Measurements from ENCODE around the gene ARFRP1. TPM values are rescaled to one million over a fixed set of nuclear protein-coding genes. Genes with fewer than 3 reads are reported as not detected.
A peak's percentile ranks its signal among the peaks of the same experiment; 100 is the strongest.

The ARFRP1 gene, protein sequence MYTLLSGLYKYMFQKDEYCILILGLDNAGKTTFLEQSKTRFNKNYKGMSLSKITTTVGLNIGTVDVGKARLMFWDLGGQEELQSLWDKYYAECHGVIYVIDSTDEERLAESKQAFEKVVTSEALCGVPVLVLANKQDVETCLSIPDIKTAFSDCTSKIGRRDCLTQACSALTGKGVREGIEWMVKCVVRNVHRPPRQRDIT
- 30.0 and 59.2 TPM in 2 replicates for total RNA-seq

DNA sequence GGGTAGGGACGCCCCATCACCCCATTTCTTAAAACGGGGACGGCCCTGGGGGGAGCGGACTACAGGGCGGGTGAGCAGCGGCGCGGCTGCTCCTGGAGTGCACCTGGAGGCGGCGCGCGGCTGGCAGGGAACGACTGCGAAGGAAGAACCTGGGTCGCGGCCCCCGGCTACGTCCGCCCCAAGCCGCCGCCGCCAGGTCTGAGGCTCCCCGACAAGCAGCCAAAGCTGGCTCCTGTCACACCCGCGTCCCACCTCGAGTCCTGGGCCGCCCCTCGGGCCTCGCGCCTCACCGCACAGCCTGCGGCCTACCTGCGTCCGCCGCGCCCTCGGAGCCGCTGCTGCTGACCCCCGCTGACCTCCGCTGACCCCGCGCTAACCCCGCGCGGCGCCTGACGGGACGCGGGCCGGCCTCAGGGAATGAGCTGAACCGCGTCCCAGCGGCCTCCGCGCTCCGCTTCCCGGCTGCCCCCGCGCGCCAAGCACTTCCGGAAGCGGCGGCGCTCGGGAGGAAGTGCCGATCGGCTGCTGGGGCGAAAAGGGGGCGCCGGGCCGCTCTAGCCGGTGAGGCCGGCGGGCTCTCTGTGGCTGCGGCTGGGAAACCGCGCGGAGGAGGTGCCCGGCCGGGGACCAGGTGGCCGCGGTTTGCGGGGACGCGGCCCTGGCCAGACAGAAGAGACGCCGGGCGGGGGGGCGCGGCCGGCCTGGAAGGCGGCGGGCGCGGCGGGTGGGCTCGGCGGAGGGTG lies at the start of gene ARFRP1, which contains the start of gene ZGPAT:
TSS of gene ARFRP1 (minus strand) at position 419 of the 743 bp plus-strand sequence. CDS start 885 bp downstream, outside the sequence.
TSS of gene ZGPAT (plus strand) at position 482 of the 743 bp plus-strand sequence. CDS start 542 bp downstream, outside the sequence.
- peak; percentile 32 for DNase-seq (ENCODE audit: low read depth)

DNA sequence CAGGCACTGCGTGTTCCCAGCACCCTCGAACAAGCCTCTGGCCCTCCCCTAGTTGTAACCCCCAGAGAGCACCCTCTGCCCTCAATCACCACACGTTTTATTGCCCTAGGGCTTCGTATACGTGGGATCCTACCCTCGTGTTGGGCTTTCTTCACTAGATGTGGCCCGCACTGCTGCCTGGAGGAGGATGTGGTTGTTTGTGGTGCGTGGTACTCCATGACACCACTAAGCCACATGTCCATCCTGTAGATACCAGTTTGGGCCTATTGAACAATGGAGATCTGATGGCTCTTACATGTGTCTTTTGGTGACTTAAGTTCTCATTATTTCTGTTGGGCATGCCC lies 48.8 kb upstream of the ARFRP1 start:
- DNase-seq (ENCODE audit: low read depth): no peak

DNA sequence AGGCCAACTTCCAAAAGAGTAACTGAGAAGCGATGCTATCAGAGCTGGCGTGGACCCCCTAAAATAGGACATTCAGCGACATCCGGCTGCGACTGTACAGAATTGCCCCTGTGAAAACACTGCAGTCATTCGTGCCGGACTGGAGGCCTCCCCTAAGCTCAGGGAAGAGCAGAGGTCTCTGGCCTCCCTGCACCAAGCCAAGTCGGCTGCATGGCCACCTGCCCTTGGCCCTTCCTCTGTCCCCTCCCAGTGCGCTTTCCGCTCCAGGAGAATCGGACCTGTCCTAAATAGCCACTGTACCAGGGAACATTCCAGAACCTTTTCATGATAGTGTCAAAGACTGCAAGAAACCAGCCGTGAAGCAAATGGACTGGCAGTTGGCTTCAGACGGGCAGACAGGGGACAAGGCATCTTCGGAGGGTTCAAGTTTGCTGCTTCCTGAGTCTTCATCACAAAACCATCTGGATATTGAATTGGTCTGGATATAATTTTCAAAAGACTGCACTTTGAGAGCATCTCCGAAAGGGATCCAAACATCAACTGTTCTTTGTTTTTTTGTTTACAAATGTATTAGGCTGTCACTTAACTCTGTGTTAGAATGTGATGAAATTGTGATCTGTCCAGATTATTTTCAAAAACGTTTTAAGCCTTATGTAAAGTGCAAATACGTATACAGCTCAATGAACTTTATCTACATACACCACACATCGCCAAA lies 48.3 kb upstream of the ARFRP1 start:
- no peak for DNase-seq (ENCODE audit: low read depth)

DNA sequence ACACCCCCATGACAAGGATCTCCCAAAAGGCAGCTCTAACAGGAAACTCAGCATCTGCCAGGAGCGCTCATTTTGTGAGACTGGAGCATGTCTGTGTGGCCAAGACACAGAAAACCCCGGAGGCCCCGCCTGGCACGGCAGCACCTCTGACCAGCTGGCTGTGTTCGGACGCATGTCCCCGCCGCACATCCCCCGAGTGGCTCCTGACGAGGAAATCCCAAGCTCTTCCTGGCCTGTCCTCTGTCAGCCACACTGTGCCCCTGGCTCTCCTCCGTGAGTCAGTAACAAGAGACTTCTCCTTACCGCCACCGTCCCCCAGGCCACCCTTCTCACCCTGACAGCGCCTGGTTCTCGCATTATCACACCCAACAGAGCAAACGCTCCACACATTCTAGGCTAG lies 46.2 kb upstream of the ARFRP1 start:
- no peak for DNase-seq (ENCODE audit: low read depth)

DNA sequence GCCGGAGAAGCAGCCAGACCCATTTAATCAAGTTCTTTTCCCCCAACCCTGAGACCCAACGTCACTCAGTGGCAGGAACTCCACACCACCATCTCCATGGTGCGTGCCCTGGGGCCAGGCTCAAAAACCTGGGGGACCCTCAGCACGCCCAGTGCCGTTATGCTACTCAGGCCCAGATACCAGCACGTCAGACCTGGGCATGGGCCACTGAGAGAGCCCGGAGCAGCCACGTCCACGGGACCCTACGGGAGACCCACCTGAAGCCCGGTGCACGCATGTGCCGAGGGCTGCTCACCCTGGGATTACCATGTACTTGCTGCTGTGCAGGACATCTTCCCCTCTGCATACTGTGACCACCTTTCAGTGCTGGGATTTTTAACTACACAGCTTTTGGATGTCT lies 45.6 kb upstream of the ARFRP1 start:
- DNase-seq (ENCODE audit: low read depth): no peak

DNA sequence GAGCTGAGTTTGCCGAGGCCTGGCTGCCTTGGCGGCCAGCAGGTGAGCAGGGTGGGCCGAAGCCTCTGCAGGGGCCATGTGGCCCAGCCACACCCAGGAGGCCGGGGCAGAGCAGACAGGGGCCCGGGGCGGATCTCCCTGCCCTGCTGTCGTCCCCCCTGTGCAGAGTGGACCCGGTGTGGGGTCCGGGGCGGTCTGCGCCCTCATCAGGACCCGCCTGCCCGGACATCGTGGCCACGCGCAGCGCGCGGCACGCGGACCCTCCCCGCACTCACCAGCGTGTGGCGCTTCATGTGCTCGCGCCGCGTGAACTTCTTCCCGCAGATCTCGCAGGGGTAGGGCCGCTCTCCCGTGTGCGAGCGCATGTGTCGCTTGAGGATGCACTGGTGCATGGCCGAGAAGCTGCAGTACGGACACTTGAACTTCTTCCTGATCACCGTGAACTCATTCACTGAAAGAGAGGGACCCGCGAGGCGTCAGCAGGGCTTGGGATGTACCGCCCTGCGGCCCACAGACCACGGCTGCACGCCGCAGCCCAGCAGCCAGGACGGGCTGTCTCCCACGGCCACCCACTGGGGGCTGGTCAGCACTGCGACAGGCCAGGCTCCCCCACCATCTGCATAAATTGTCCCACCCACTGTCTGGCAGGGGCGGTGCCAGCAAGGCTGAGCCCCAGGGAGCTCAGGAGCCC lies 44.8 kb upstream of the ARFRP1 start:
- DNase-seq (ENCODE audit: low read depth): no peak

DNA sequence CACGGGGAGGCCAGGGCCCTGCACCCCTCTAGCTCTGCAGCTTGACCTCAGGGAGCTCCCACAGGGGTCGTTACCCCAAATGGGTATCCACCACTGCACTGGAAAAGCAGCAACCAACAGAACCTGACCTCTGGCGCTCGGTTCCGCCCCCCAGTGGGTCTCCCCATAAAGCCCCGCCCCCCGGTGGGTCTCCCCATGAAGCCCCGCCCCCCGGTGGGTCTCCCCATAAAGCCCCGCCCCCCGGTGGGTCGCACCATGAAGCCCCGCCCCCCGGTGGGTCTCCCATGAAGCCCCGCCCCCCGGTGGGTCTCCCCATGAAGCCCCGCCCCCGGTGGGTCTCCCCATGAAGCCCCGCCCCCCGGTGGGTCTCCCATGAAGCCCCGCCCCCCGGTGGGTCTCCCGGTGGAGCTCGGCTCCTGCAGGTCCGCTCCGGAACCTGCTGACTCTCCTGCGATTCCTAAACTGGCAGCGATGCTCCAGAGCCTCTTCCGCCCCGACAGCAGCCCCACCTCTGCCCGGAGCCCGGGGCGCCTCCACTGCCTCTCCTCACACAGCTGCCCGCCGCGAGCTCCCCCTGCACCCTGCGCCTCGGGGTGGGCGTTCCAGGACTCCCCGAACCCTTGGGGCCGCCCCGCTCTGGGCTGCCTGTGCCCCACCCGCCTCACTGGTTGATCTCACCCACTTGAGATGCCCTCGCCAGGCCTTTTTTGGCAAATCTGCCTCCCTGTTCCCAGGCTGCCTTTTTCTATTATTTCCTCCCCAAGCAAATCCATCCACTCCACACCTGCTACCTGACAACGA lies 43.9 kb upstream of the ARFRP1 start:
- no peak for DNase-seq (ENCODE audit: low read depth)

DNA sequence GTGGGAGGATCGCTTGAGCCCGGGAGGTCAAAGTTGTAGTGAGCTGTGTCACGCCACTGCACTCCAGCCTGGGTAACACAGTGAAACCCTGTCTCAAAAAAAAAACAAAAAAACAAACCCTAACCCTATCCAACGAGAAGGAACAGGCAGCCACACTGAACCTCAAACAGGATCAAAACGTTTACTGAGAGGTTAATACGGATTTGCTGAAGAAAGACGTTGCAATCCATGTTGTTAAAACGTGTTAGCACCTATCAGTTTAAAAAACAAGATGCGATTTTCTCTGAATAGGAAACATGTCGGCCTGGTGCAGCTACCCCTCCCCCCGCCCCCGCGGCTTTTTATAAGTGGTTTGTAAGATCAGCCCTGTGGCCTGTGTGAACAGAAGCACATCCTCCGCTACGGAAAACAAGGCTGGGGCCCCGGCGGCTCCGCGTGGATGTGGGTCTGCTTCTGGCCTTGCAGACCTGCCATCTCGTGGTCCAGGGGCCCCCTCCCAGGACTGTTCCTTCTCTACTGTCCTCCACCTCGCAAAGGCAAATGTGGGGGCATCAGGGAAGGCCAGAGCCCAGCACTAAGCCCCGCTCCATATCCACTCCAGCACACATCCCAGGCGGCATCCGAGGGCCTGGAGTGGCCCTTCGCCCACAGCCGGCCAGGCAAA lies 43.2 kb upstream of the ARFRP1 start:
- no peak for DNase-seq (ENCODE audit: low read depth)

DNA sequence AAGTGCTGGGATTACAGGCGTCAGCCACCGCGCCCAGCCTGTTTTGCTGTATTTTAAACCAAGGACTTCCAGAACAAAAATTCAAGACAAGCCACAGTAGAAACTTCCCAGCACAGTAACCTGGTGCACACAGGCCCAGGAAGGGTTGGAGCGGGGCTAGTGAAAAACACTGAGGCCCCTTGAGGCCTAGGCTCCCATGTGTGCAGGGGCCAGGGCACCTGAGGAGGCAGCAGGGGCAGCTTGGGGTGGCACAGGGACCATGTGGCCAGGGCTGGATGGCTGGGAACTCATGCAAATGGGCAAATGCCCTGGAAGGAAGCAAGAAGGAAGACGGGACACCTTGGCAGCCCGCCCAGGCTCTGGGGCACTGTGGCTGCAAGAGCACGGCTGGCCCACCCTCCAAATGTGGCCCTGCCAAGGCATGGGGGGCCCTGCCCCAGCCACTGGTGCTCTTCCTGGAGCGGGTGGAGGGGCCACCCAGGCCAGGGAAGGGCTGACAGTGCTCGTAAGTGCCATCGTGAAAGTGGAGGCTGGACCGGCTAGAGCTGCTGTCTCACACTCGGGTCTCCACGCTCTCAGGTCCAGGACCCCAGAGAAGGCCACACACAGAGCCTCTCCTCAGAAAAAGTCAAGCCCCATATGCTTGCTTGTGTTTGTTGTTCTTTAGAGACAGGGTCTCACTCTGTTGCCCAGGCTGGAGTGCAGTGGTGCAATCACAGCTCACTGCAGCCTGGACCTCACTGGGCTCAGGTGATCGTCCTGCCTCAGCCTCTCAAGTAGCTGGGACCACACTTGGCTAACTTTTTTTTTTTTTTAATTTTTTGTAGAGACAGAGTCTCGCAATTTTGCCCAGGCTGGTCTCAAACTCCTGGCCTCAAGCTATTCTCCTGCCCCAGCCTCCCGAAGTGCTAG lies 42.1 kb upstream of the ARFRP1 start:
- no peak for DNase-seq (ENCODE audit: low read depth)

DNA sequence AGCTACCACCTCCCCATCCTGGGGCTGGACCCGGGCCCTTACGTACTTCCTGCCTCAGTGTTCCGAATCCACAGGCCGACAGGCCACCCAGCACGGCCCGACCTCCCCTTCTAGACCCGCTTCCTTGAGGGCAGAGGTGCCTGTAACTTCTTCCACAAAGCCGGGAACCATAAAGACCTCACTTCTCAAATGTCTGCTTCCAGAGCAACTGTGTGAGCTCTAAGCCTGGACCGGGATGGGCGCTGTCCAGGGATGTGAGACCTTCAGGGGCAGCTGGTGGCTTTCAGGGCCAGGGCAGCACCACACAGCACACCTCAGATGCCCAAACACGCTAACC lies 41.1 kb upstream of the ARFRP1 start:
- no peak for DNase-seq (ENCODE audit: low read depth)

DNA sequence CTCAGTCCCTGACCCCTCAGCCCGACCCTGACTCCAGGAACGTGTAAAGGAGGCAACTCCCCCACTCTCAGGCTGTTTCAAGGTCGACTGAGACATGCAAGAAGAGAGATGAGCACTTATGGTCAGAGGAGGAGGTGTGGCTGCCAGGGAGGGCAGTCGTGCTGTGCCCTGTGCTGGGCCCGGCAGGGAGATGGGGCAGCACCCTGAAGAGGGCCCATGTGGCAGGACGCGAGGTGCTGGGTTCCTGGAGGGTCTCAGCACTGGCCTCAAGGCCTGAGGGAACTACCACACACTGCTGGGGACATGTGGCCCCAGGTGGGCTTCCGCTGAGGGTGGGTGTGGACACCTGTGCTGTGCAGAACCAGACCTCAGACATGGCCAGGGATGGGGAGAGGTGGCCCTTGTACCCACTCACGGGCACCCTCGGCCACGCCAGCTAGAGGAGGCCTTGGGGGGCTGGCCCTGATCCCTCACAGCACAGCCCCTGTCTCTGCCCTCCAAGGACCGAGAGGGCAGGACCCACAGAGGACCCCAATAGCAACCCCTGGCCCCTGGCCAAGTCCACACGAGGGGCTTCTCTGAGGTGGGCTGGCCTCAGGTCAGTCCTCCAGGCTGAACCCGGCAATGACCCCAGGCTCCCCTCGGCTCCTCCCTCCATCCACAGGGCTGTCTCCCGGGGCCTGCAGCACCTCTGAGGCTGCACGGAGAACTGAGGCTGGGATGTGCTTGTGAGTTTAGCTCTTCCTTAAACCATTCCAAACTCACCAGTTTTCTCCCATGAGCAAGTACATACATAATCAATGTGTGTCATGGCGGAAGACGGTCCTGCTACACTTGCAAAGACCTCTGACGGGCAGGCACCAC lies 40.5 kb upstream of the ARFRP1 start:
- no peak for DNase-seq (ENCODE audit: low read depth)

DNA sequence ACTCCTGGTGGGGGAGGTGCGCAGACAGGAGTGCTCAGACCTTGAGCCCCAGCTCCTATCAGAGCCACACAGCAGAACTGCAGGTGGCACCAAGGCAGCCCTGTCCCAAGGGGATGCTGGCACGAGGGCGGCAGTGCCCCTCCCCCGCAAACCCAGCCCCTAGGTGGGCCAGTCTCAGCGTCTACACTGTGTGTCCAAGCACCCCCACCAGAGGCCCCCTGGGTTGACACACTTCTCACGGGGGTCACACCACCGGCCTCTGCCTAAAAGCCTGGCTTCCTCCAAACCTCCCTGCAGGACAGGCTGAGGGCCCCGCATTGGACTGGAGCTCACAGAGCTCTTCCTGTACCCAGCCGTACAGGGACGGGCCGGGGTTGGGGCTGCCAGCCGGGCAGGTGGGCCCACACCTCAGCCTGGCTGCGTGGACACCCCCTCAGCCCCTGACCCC lies 39.9 kb upstream of the ARFRP1 start:
- no peak for DNase-seq (ENCODE audit: low read depth)

DNA sequence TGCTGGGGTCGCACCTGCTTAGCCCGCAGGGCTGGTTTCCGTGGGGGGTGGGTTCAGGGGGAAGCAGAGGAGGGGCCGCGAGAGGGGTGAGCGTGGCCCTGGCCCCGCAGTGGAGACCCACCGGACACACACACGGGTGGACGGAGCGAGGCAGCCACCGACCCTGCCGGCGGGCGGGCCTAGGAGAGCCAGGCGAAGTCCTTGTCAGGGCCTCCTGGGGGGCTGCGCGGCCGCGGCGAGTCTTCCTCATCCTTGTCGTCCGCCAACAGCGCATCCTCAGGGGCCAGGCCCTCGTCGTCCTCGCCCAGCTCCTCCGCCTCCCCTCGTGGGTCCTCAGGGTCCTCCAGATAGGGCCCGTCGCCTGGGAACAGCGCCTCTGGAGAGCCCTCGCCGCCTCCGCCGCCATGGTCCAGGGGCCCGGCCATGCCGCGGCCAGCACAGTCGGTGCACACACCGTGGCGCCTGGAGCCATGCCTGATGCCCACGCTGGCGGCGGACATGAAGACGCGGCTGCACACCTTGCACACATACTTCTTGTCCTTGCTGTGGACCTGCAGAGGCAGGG lies 39.1 kb upstream of the ARFRP1 start:
- DNase-seq (ENCODE audit: low read depth): no peak

DNA sequence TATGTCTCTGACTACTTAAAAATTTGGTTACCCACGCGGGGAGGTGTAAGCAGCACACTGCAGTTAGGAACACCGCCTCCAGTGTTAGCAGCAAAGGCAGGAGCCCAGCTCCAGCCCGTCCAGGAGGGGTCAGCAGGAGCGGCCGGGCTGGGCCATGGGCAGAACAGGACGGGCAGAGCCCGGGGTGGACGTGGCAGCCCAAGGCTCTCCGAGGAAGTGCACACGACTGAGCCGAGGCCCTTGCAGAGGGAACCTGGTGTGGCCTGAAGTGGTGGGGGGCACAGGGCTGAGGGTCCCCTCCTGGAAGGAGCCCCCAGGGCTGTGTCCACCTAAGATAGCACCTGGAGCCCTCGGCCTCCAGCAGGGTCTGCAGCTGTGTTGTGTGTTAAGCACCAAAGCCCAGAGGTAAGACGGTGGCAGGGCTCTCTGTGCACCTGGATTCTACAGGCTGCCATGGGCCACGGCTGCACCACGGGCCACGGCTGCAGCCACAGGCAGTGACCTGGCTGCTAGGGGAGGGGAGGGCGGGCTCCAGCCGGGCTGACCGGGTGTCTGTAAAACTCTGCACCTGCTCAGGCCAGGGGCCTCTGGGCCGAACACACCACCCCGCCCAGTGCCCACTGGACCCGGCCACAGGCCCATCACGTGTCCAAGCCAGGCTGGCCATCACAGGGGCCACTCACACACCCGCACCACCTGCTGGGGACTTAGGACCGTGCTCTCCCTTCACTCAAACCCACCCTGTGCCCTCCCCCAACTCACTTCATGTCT lies 38.4 kb upstream of the ARFRP1 start:
- DNase-seq (ENCODE audit: low read depth): no peak

DNA sequence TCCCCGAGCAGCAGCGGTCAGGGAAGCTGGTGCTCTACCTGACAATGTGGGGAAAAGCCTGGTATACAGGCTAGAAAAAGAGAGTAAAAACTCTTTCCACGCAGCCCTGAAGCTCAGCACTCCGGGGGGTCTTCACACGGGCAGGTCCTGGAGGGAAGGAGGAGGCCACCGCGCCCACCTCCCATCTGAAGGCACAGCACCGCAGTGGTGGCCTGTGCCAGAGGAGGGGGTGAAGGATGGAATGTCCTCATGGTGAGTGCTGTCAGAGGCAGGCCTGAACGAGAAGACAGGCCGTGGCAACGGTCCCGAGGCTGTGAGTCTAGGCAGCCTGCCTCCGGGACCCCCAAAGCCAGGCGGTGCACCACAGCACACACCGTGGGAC lies 37.6 kb upstream of the ARFRP1 start:
- DNase-seq (ENCODE audit: low read depth): no peak

DNA sequence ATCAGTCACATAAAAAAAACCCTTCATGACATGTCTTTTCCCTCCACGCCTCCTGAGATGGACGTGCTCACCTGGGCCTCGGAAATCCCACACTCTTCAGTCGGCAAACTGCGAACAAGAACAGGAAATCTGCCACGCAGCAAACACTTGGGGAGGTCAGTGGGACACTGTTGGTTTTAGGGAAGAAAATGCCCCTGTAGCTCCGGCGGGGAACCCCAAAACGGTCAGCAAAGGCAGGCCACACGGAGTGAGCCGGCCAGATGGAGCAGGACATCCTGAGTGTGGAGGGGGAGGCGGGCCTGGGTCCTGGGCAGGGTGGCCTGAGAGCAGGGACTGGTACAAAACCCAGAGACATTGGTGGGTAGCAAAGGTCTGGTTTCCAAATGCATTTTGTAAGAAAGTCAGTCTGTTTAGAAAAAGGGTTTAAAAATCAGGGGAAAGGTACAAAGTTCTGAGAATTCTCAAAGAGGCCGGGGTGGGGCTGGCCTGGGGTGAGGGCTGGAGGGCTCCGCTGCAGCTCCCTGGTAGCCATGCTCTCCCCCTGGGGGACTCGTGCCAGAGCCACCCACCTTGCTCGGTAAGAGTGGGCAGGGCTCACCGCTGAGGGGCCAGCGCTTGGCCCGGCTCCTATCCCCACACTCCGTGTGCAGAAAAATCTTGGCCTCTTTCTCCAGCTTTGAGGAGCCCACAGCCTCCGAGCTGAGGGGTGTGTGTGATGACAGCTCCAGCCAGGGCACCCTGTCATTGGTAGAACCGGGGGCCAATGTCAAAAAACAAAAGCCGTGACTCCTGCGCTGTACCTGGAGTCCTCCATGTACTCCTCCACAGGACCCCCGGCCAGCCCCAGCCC lies 37.0 kb upstream of the ARFRP1 start:
- no peak for DNase-seq (ENCODE audit: low read depth)

DNA sequence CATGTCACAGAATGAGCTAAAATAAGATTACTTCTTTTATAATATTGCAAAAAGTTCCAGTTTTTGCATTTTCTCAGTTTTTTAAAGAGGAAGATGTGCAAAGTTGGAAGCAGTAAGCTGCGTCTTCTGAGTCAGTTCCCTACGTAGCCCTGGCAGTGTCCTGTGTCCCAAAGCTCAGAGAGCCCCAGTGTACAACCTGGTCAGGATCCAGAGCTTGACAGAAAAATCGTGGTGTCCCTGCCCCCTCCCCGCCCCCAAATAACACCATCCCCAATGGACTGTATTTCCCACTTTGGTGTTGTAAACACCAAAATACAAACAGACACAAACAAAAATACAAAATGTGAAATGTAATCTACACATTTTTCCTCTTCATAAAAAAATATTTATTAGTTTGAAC lies 36.4 kb upstream of the ARFRP1 start:
- no peak for DNase-seq (ENCODE audit: low read depth)
